Mammary epithelial cell (primary cell): ENCODE measurements around the gene DEXI.

ENCODE experiments used
- EZH2 ChIP-seq: IDR thresholded peaks from 2 replicates; pipeline ENCODE4 v1.6.1; 2012; ENCODE audit warnings: low read length, inconsistent platforms, borderline replicate concordance
- TF ChIP-seq, protein P1 (sequence below), 2 donors: IDR thresholded peaks in 1 of 2; conservative IDR thresholded peaks in 1 of 2; 2 replicates each; pipeline ENCODE4 v1.5.1; 2011 to 2012; ENCODE audit warnings: inconsistent platforms in 2 of 2, low read length in 2 of 2, mild to moderate bottlenecking in 2 of 2, control low read depth in 1 of 2, low read depth in 1 of 2; ENCODE audit not compliant: insufficient read depth in 1 of 2; ENCODE audit errors: extremely low read depth in 1 of 2

DNA sequence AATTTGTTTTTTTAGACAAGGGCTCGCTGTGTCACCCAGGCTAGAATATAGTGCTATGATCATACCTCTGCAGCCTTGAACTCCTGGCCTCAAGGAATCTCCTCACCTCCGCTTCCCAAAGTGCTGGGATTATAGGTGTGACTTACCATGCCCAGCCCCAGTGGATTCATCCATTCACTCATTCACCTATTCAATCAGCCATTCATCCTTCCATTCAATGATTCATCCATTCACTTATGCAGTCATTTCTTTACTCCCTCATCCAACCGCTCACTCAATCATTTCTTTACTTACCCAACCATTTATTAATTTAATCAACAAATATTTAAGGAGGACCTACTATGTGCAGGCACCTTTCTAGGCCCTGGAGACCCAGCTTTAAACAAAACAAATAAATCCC, 25.7 kb downstream of the DEXI start:
- TF ChIP-seq, protein P1, sequence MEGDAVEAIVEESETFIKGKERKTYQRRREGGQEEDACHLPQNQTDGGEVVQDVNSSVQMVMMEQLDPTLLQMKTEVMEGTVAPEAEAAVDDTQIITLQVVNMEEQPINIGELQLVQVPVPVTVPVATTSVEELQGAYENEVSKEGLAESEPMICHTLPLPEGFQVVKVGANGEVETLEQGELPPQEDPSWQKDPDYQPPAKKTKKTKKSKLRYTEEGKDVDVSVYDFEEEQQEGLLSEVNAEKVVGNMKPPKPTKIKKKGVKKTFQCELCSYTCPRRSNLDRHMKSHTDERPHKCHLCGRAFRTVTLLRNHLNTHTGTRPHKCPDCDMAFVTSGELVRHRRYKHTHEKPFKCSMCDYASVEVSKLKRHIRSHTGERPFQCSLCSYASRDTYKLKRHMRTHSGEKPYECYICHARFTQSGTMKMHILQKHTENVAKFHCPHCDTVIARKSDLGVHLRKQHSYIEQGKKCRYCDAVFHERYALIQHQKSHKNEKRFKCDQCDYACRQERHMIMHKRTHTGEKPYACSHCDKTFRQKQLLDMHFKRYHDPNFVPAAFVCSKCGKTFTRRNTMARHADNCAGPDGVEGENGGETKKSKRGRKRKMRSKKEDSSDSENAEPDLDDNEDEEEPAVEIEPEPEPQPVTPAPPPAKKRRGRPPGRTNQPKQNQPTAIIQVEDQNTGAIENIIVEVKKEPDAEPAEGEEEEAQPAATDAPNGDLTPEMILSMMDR (conservative IDR thresholded peaks at IDR 0.05 in 1 of 2, IDR thresholded peaks at IDR 0.05 in 1 of 2; ENCODE audit: extremely low read depth in 1 of 2, insufficient read depth in 1 of 2, low read depth in 1 of 2, low read length in 2 of 2) = no peak
- TF ChIP-seq EZH2 = no peak
